HepG2 (cell line): ENCODE results near the gene EBF3. TPM values are rescaled to one million over a fixed set of nuclear protein-coding genes. Genes with fewer than 3 reads are reported as not detected.

Experiments used
- ATAC-seq: fragments of 200-7000 bp; cut with Tn5 transposase; 3 replicates; pipeline ENCODE4 v1.9.1; 2020; ENCODE audit warnings: mild to moderate bottlenecking, moderate library complexity
- BruUV-seq: library from RNA; stranded (reverse); fragments of 400-500 nt; replicated peaks from 2 replicates; lab custom pipeline; 2021; lab: Mats Ljungman, UMichigan
- CTCF ChIA-PET: fragments of 300-600 bp; formaldehyde crosslinking; extraction: SDS; loops from one replicate; lab custom pipeline; 2021; ENCODE audit warnings: low total read pairs, inconsistent platforms, low intra/inter-chr PET ratio; lab: Yijun Ruan, JAX
- POLR2A ChIA-PET: fragments of 350-600 bp; sonication (Branson Sonifier 250); formaldehyde crosslinking; loops from one replicate; lab custom pipeline; 2020; ENCODE audit warnings: antibody characterized with exemption, inconsistent platforms; lab: Yijun Ruan, JAX
- DNase-seq: peaks from one replicate; pipeline ENCODE4 v3.0.0-alpha.2; 2015; ENCODE audit warnings: low spot score
- FAIRE-seq: peaks from 3 replicates; lab custom pipeline; 2011; peaks lifted over from hg19 to GRCh38; lab: Jason Lieb, UNC
- H2AFZ ChIP-seq: one replicate; pipeline ENCODE4 v1.6.1; 2011; ENCODE audit warnings: low read length, inconsistent platforms
- H3K27ac ChIP-seq: fragments of 300-600 bp; 3 replicates; pipeline ENCODE4 v1.8.0; 2011; ENCODE audit warnings: mixed run types, mild to moderate bottlenecking, mixed read lengths, low read length, inconsistent platforms; ENCODE audit not compliant: insufficient read depth; ENCODE audit errors: extremely low read length
- H3K27me3 ChIP-seq, 2 experiments: fragments of 200-600 bp in 1 of 2; 2 replicates in 1 of 2; 3 replicates in 1 of 2; pipeline versions ENCODE4 v1.6.0 to v1.8.0; 2011; ENCODE audit warnings: low read length in 2 of 2, mild to moderate bottlenecking in 2 of 2, moderate library complexity in 2 of 2, inconsistent platforms in 1 of 2; ENCODE audit not compliant: insufficient read depth in 2 of 2, control insufficient read depth in 1 of 2
- H3K36me3 ChIP-seq, 2 experiments: fragments of 200-600 bp in 1 of 2; replicated peaks in 1 of 2; 2 replicates in 1 of 2; 3 replicates in 1 of 2; pipeline versions ENCODE4 v1.5.1 to v1.8.0; 2011; ENCODE audit warnings: low read length in 2 of 2, inconsistent platforms in 1 of 2; ENCODE audit not compliant: insufficient read depth in 2 of 2, control insufficient read depth in 1 of 2
- H3K4me1 ChIP-seq: 2 replicates; pipeline ENCODE4 v1.5.1; 2012; ENCODE audit warnings: low read length, inconsistent platforms; ENCODE audit not compliant: insufficient read depth
- H3K4me2 ChIP-seq: 2 replicates; pipeline ENCODE4 v1.6.0; 2011; ENCODE audit warnings: low read depth, low read length, inconsistent platforms
- H3K4me3 ChIP-seq, 3 experiments: fragments of 200-600 bp in 1 of 3; sonication (generic), shearing (Covaris generic) in 1 of 3; replicated peaks in 1 of 3; 2 replicates each; pipeline ENCODE4 v1.5.1; 2011 to 2016; ENCODE audit warnings: low read length in 3 of 3, inconsistent platforms in 2 of 3, low read depth in 2 of 3, mild to moderate bottlenecking in 2 of 3, control low read depth in 1 of 3, mixed read lengths in 1 of 3; ENCODE audit not compliant: insufficient read depth in 1 of 3
- H3K79me2 ChIP-seq: one replicate; pipeline ENCODE4 v1.6.1; 2011; ENCODE audit warnings: low read length, inconsistent platforms; ENCODE audit not compliant: insufficient read depth
- H3K9ac ChIP-seq: 2 replicates; pipeline ENCODE4 v1.6.0; 2011; ENCODE audit warnings: mild to moderate bottlenecking, low read depth, low read length, inconsistent platforms; ENCODE audit not compliant: insufficient read depth
- H3K9me3 ChIP-seq: 2 replicates; pipeline ENCODE4 v1.5.1; 2012; ENCODE audit warnings: mild to moderate bottlenecking, low read length
- H4K20me1 ChIP-seq: 2 replicates; pipeline ENCODE4 v1.6.0; 2011; ENCODE audit warnings: inconsistent platforms, mild to moderate bottlenecking, low read length, moderate library complexity; ENCODE audit not compliant: insufficient read depth
- CTCF ChIP-seq: sonication (generic); formaldehyde crosslinking; IDR thresholded peaks from 2 replicates; pipeline ENCODE4 v1.5.0; 2020; ENCODE audit warnings: mild to moderate bottlenecking, missing genetic modification reagents, moderate library complexity
- ETS1 ChIP-seq: sonication (generic); formaldehyde crosslinking; IDR thresholded peaks from 2 replicates; pipeline ENCODE4 v1.4.0; 2020; ENCODE audit warnings: missing genetic modification reagents
- HNRNPH1 ChIP-seq: fragments of 200-400 bp; formaldehyde crosslinking; optimal IDR thresholded peaks from 2 replicates; pipeline ENCODE3; 2017; ENCODE audit warnings: mild to moderate bottlenecking, low read depth, low read length
- HNRNPLL ChIP-seq: fragments of 200-400 bp; formaldehyde crosslinking; IDR thresholded peaks from 2 replicates; pipeline ENCODE4 v1.6.1; 2017; ENCODE audit warnings: mild to moderate bottlenecking, low read depth, low read length; ENCODE audit not compliant: poor library complexity, severe bottlenecking
- RAD21 ChIP-seq: fragments of 450-650 bp; formaldehyde crosslinking; IDR thresholded peaks from 2 replicates; pipeline ENCODE4 v1.5.0; 2020; ENCODE audit warnings: mild to moderate bottlenecking
- SMC3 ChIP-seq: IDR thresholded peaks from 2 replicates; pipeline ENCODE4 v1.6.1; 2011; ENCODE audit warnings: low read length, improper control_type of control experiment
- STAG1 ChIP-seq: sonication (generic); formaldehyde crosslinking; IDR thresholded peaks from 2 replicates; pipeline ENCODE4 v1.4.0; 2020; ENCODE audit warnings: missing genetic modification reagents
- ZNF142 ChIP-seq: sonication (generic); formaldehyde crosslinking; IDR thresholded peaks from 2 replicates; pipeline ENCODE4 v1.4.0; 2020; ENCODE audit warnings: missing genetic modification reagents
- WGBS: methylation state at CpG from one replicate; pipeline ENCODE4 v1.1.6; 2017; ENCODE audit warnings: low lambda C conversion rate; 5-methylcytosine and 5-hydroxymethylcytosine counted together
- in situ Hi-C: cut with HindIII; loops from 2 replicates; pipeline ENCODE4 v1.10.0; 2017; ENCODE audit warnings: low pct_unique_long_range_greater_than_20kb; ENCODE audit not compliant: extremely low pct_ligation_motif_present
- intact Hi-C: fragments of 100-400 bp; cut with micrococcal nuclease; formaldehyde crosslinking; loops from one replicate; pipeline ENCODE4 v1.10.0; 2022; ENCODE audit not compliant: unreplicated experiment
- polyA plus RNA-seq, 8 experiments: library from polyadenylated mRNA; depleted of rRNA in 3 of 8; stranded (reverse) in 7 of 8; unstranded in 1 of 8; fragments of >200 nt; fragmentation: Illumina TruSeq in 4 of 8; extraction: Trizol in 4 of 8; gene quantifications; 2 replicates each; pipeline versions ENCODE4 v1.2.1 to v1.2.3, GENCODE V29; 2011 to 2016; ENCODE audit warnings: low read depth in 4 of 8, missing spikeins in 1 of 8, mixed read lengths in 1 of 8; ENCODE audit not compliant: insufficient read depth in 1 of 8
- total RNA-seq, 5 experiments: library from RNA; depleted of rRNA; stranded (reverse); fragments of >200 nt; fragmentation: Illumina TruSeq; extraction: Trizol; gene quantifications; 2 replicates each; pipeline ENCODE4 v1.2.3, GENCODE V29; 2016; ENCODE audit warnings: low read depth in 1 of 5

Gene EBF3
- total and polyA plus RNA-seq, 2 of the 13 experiments (the other 11 are each of a cell fraction or from before 2014, with no cell fraction given), result not detected

GRCh38 chr10:129968853-129969183 is 4.7 kb upstream of the EBF3 start:
- no peaks in the 10 kb centered on the region for H3K9me3 ChIP-seq
- FAIRE-seq, result no peak
- H3K4me3 ChIP-seq, result no peak overlapping the region
- ChIA-PET POLR2A (no interaction called here), CTCF (interaction anchor here (1.3 kb wide), 1 partner anchor 938 kb away, joined by 3 read pairs; no protein-coding TSS in a partner anchor)
- no CpG with 5 or more reads among the region's 15 CpGs for WGBS
- intact Hi-C loops (no loop called here), in situ Hi-C loops (loop anchor here (25.0 kb wide), 1 partner anchor 1707 kb away; no protein-coding TSS in a partner anchor)
- H3K4me2 ChIP-seq, result no peak overlapping the region
- ATAC-seq, result peak; percentile 79
- H3K27me3 ChIP-seq, result peaks cover 6 to 75% of the 10 kb centered on the region in 2 experiments
- no peak overlapping the region for H2AFZ ChIP-seq
- no peaks in the 10 kb centered on the region for H3K4me1 ChIP-seq
- H3K27ac ChIP-seq, result no peak overlapping the region
- peaks cover 3% of the 10 kb centered on the region; the same call in 1 of the 2 replicates for H4K20me1 ChIP-seq
- no peak overlapping the region for H3K9ac ChIP-seq
- TF ChIP-seq ETS1 (CRISPR knock-in tag) (no peak), SMC3 (peak; percentile 16; the same call in 1 of the 2 replicates), CTCF (CRISPR knock-in tag) (peak; percentile 66), HNRNPLL (peak; percentile 34), RAD21 (CRISPR knock-in tag) (peak; percentile 44), HNRNPH1 (no peak), STAG1 (peak; percentile 66), ZNF142 (CRISPR knock-in tag) (no peak)
- no peaks in the 10 kb centered on the region for H3K36me3 ChIP-seq
- BruUV-seq, result no TSS peak
- H3K79me2 ChIP-seq, result no peaks in the 10 kb centered on the region
- peak; percentile 9 for DNase-seq
